Thoracic aorta (tissue), 2 donors: ENCODE measurements around the gene LGR4. TPM values are rescaled to one million over a fixed set of nuclear protein-coding genes. Genes with fewer than 3 reads are reported as not detected.
A peak's percentile ranks its signal among the peaks of the same experiment; 100 is the strongest.

ENCODE experiments used
- ATAC-seq: fragments of 150-250 bp; one replicate; pipeline ENCODE4 v1.8.0; 2017; ENCODE audit warnings: low read depth; ENCODE audit not compliant: insufficient number of reproducible peaks, low FRiP score
- DNase-seq: peaks from one replicate; pipeline ENCODE4 v3.0.0-alpha.2; 2020; ENCODE audit warnings: low spot score
- H3K27ac ChIP-seq, 2 donors: fragments of 200-600 bp; sonication (generic); 1 replicate in 1 of 2; 2 replicates in 1 of 2; pipeline ENCODE4 v1.5.1; 2016; ENCODE audit warnings: mild to moderate bottlenecking in 2 of 2, moderate library complexity in 2 of 2
- H3K27me3 ChIP-seq: fragments of 200-600 bp; sonication (generic); replicated peaks from 2 replicates; pipeline ENCODE4 v1.6.0; 2016; ENCODE audit warnings: mild to moderate bottlenecking; ENCODE audit not compliant: insufficient read depth
- H3K36me3 ChIP-seq: fragments of 200-600 bp; sonication (generic); one replicate; pipeline ENCODE4 v1.5.1; 2016
- H3K4me1 ChIP-seq, 2 donors: fragments of 200-600 bp; sonication (generic); 1 replicate in 1 of 2; 2 replicates in 1 of 2; pipeline versions ENCODE4 v1.5.1 to v1.6.0; 2016; ENCODE audit warnings: low read depth in 2 of 2, mild to moderate bottlenecking in 1 of 2; ENCODE audit not compliant: control insufficient read depth in 1 of 2
- H3K4me3 ChIP-seq: fragments of 200-600 bp; sonication (generic); 2 replicates; pipeline ENCODE4 v1.5.1; 2016; ENCODE audit warnings: mild to moderate bottlenecking
- H3K9me3 ChIP-seq: fragments of 200-600 bp; sonication (generic); 2 replicates; pipeline ENCODE4 v1.5.1; 2016
- total RNA-seq, 2 donors: library from RNA; depleted of rRNA; stranded (reverse); fragments of >200 nt; gene quantifications; one replicate each; pipeline versions ENCODE4 v1.1.0 to v1.2.3, GENCODE V29; 2016
- TF ChIP-seq, protein P1 (sequence below): fragments of 200-600 bp; sonication (generic); IDR thresholded peaks from one replicate; pipeline ENCODE4 v1.5.1; 2019; ENCODE audit warnings: antibody characterized with exemption

The LGR4 gene
- total RNA-seq, 2 donors from 2014 or later: 26.4 to 48.6 TPM

DNA sequence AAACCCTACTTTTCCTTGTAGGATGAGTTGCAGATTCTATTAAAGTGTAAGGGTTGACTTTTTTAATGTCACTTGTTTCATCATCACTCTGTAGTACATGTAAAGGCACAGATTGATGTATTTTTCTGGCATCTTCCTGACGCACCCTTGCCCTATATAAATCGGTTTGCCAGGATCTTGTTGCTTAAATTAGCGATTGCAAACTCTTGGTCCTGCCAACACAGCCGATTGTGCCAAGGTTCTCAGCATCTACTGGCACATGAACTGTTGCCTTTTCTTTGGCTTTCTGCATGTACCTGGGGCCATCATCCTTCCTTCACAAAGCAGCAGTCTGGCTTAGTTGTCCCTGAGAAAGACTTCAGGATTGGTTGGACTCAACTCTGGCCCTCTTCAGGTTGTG, 41.5 kb upstream of the LGR4 start:
- Histone ChIP-seq H3K27me3 (no peaks in the 10 kb centered on the region), H3K9me3 (no peaks in the 10 kb centered on the region), H3K4me1 (peaks cover 3 to 20% of the 10 kb centered on the region in 2 donors), H3K27ac (peak overlapping the region; percentile 55 to 72), H3K4me3 (peak overlapping the region; percentile 38), H3K36me3 (no peaks in the 10 kb centered on the region)
- ATAC-seq (no peak), DNase-seq (no peak)
- TF ChIP-seq, protein P1, sequence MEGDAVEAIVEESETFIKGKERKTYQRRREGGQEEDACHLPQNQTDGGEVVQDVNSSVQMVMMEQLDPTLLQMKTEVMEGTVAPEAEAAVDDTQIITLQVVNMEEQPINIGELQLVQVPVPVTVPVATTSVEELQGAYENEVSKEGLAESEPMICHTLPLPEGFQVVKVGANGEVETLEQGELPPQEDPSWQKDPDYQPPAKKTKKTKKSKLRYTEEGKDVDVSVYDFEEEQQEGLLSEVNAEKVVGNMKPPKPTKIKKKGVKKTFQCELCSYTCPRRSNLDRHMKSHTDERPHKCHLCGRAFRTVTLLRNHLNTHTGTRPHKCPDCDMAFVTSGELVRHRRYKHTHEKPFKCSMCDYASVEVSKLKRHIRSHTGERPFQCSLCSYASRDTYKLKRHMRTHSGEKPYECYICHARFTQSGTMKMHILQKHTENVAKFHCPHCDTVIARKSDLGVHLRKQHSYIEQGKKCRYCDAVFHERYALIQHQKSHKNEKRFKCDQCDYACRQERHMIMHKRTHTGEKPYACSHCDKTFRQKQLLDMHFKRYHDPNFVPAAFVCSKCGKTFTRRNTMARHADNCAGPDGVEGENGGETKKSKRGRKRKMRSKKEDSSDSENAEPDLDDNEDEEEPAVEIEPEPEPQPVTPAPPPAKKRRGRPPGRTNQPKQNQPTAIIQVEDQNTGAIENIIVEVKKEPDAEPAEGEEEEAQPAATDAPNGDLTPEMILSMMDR: no peak

DNA sequence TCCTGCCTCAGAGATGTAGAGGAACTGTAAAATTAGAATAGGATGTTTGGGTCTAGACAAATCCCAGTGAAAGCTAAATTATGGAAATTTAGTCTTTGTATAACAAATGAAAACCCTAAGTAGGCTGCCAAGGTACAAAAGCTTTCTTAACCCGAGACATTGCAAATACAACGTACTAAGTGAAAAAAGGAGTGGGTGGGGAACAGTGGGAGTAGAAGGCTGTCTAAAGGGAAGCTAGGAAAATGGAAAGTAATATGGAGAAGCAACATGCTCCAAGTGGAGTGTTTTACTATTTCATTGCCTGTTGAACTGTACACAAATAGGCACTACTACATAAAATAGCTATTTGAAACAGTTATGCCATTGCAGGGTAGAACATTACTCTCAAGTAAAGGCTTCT, 40.8 kb upstream of the LGR4 start:
- no peak for DNase-seq
- peaks cover 3 to 20% of the 10 kb centered on the region in 2 donors for H3K4me1 ChIP-seq
- peak overlapping the region in 1 of 2 donors; percentile 72 for H3K27ac ChIP-seq

DNA sequence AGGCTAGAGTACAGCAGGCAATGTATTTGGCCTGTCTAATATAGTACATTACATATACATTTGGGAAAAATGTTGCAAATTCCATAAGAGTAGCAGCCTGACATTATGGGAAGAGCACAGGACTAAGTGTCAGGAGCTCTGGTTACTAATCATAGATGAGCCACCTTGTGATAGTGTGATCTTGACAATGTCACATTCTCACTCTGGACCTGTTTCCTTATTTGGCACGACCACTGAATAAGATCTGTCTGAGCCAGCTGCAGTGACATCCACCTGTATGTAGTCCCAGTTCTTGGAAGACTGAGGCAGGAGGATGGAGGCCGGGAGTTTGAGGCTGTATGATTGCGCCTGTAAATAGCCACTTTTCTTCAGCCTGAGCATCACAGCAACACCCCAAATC, 39.6 kb upstream of the LGR4 start:
- Histone ChIP-seq H3K27ac (no peak overlapping the region), H3K4me3 (no peak overlapping the region), H3K27me3 (no peaks in the 10 kb centered on the region), H3K36me3 (no peaks in the 10 kb centered on the region), H3K9me3 (no peaks in the 10 kb centered on the region), H3K4me1 (peaks cover 7 to 26% of the 10 kb centered on the region in 2 donors)
- ATAC-seq (no peak), DNase-seq (no peak)
- TF ChIP-seq, protein P1: no peak

More for the DNA sequence above, 40.8 kb upstream of the LGR4 start:
- Histone ChIP-seq H3K27me3 (no peaks in the 10 kb centered on the region), H3K9me3 (no peaks in the 10 kb centered on the region), H3K4me3 (no peak overlapping the region), H3K36me3 (no peaks in the 10 kb centered on the region)
- no peak for ATAC-seq
- TF ChIP-seq, protein P1: no peak

DNA sequence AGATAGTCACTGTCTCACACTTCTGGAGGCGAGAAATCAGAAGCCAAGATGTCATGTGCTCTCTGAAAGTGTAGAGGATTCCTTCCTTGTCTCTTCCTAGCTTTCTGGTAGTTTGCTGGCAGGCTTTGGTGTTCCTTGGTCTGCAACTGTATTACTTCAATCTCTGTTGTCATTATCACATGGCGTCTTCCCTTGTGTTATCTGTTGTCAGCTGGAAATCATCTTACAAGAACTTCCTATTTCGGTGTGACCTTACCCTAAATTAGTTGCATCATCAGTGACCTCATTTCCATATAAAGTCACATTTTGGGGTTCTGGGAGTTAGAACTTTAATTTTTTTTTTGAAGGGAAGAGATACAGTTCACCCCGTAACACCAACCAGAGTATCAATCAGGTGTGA, 37.3 kb upstream of the LGR4 start:
- peaks cover 17 to 35% of the 10 kb centered on the region in 2 donors for H3K4me1 ChIP-seq
- H3K9me3 ChIP-seq: no peaks in the 10 kb centered on the region
- TF ChIP-seq, protein P1: no peak
- ATAC-seq (no peak), DNase-seq (no peak)
- no peaks in the 10 kb centered on the region for H3K36me3 ChIP-seq
- no peak overlapping the region for H3K27ac ChIP-seq
- H3K27me3 ChIP-seq: no peaks in the 10 kb centered on the region
- H3K4me3 ChIP-seq: no peak overlapping the region

DNA sequence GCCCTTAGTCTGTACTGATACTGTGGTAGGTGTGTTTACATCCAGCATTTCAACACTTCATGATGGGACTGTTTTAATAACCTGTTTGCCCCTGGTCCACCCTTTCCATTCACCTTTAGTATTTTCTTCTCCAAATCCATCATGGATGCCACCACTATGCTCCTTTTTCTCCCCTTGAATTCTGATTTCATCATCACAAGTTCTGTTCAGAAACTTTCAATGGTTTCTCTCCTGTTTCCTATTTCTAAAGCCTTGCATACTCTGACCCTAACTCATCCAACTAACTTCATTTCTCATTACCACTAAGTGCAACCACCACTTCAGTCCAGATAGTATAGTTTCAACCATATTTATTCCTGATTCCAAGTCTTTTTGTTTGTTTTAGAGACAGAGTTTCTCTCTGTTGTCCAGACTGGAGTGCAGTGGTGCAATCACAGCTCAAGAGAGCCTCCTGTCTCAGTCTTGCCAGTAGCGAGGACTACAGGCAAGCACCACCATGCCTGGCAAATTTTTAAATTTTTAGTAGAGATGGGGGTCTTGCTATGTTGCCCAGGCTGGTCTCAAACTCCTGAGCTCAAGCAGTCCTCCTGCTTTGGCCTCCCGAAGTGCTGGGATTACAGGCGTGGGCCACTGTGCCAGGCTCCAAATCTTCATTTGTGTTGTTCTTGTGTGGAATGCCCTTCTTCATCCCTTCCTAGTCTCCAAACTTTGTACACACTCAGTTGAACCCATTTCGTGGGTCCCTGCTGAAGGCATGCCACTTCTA, 35.1 kb upstream of the LGR4 start:
- TF ChIP-seq, protein P1: no peak
- peak overlapping the region; percentile 87 for H3K4me3 ChIP-seq
- H3K4me1 ChIP-seq: peaks cover 18 to 30% of the 10 kb centered on the region in 2 donors
- H3K27ac ChIP-seq: peak overlapping the region in 1 of 2 donors; percentile 92
- ATAC-seq (no peak), DNase-seq (no peak)
- H3K9me3 ChIP-seq: no peaks in the 10 kb centered on the region
- H3K36me3 ChIP-seq: no peaks in the 10 kb centered on the region
- no peaks in the 10 kb centered on the region for H3K27me3 ChIP-seq
